ENCODE measurements around the gene ARF5. TPM values are rescaled to one million over a fixed set of nuclear protein-coding genes. Genes with fewer than 3 reads are reported as not detected.

Gene ARF5
- total RNA-seq, 1 experiment from 2014 or later: 155 TPM

GRCh38 chr7:127571741-127572505 lies 16.3 kb upstream of the ARF5 start:
- Histone ChIP-seq H3K36me3 (ENCODE audit: control insufficient read depth, insufficient read depth, low read length) (no peaks in the 10 kb centered on the region), H3K4me1 (ENCODE audit: control insufficient read depth, insufficient read depth, low read length) (no peaks in the 10 kb centered on the region), H3K4me3 (ENCODE audit: low read depth in 2 of 2, low read length in 2 of 2) (no peak overlapping the region), H3K9me3 (ENCODE audit: control insufficient read depth, insufficient read depth, low read depth, low read length) (no peaks in the 10 kb centered on the region), H3K27ac (ENCODE audit: low read length) (no peak overlapping the region), H3K27me3 (ENCODE audit: control insufficient read depth, insufficient read depth, low read length) (no peaks in the 10 kb centered on the region)
- ChIA-PET CTCF (no interaction called here), POLR2A (interaction anchor here (0.7 kb wide), 1 partner anchor 75 kb away, joined by 3 read pairs; no protein-coding TSS in a partner anchor)
- intact Hi-C loops (cut with micrococcal nuclease; ENCODE audit: unreplicated experiment) (no loop called here), in situ Hi-C loops (cut with HindIII; ENCODE audit: low pct_unique_long_range_greater_than_20kb, low sequenced_read_pairs) (no loop called here)
- DNase-seq (ENCODE audit: low read depth, low spot score): no peak
- no TSS peak for BruUV-seq (replicated peaks)
- no peak for ATAC-seq
- TF ChIP-seq CTCF (IDR thresholded peaks at IDR 0.05): no peak
- no peak for TF ChIP-seq SIN3A (IDR thresholded peaks at IDR 0.05; ENCODE audit: borderline replicate concordance, insufficient read depth, low read depth, low read length)
- no peak for TF ChIP-seq TCF7L2 (IDR thresholded peaks at IDR 0.05; ENCODE audit: low read depth, low read length)
- no peak for TF ChIP-seq POLR2AphosphoS5 (IDR thresholded peaks at IDR 0.05; ENCODE audit: low read depth, low read length)
- TF ChIP-seq REST (IDR thresholded peaks at IDR 0.05; ENCODE audit: insufficient read depth in 1 of 2, low read depth in 2 of 2, low read length in 1 of 2): no peak

- Histone ChIP-seq H3K4me1 (ENCODE audit: control insufficient read depth, insufficient read depth, low read length) (no peaks in the 10 kb centered on the region), H3K27me3 (ENCODE audit: control insufficient read depth, insufficient read depth, low read length) (no peaks in the 10 kb centered on the region), H3K9me3 (ENCODE audit: control insufficient read depth, insufficient read depth, low read depth, low read length) (no peaks in the 10 kb centered on the region), H3K4me3 (ENCODE audit: low read depth in 2 of 2, low read length in 2 of 2) (no peak overlapping the region), H3K36me3 (ENCODE audit: control insufficient read depth, insufficient read depth, low read length) (peaks cover 2% of the 10 kb centered on the region; the same call in 1 of the 2 replicates), H3K27ac (ENCODE audit: low read length) (no peak overlapping the region)
- POLR2A ChIA-PET: no interaction called here
- ATAC-seq (no peak), DNase-seq (ENCODE audit: low read depth, low spot score) (no peak)
- intact Hi-C loops (cut with micrococcal nuclease; ENCODE audit: unreplicated experiment) (no loop called here), in situ Hi-C loops (cut with HindIII; ENCODE audit: low pct_unique_long_range_greater_than_20kb, low sequenced_read_pairs) (no loop called here)
- CTCF ChIA-PET: no interaction called here
- TF ChIP-seq TCF7L2 (IDR thresholded peaks at IDR 0.05; ENCODE audit: low read depth, low read length) (no peak), CTCF (IDR thresholded peaks at IDR 0.05) (peak; percentile 53)
- BruUV-seq (replicated peaks): no TSS peak
Measured at GRCh38 chr7:127578036-127578684, 10.1 kb upstream of the ARF5 start.
